ENCODE data around the gene STARD5. TPM values are rescaled to one million over a fixed set of nuclear protein-coding genes. Genes with fewer than 3 reads are reported as not detected.

STARD5 gene
- total RNA-seq, 1 experiment from 2014 or later, result 3.4 TPM

- no peak for TF ChIP-seq CTCF (IDR thresholded peaks at IDR 0.05; ENCODE audit: unreplicated experiment)
- intact Hi-C loops (cut with micrococcal nuclease), result loop anchor here (1.0 to 2.0 kb wide), 2 partner anchors 41 to 62 kb away; no protein-coding TSS in a partner anchor
- H3K27me3 Mint-ChIP-seq (ENCODE audit: insufficient read depth, unreplicated experiment), result no peaks in the 10 kb centered on the region
- peaks cover 24% of the 10 kb centered on the region for H3K4me1 Mint-ChIP-seq (ENCODE audit: insufficient read depth, unreplicated experiment)
- H3K4me3 Mint-ChIP-seq (ENCODE audit: unreplicated experiment), result no peak overlapping the region
- no peaks in the 10 kb centered on the region for H3K36me3 Mint-ChIP-seq (ENCODE audit: insufficient read depth, unreplicated experiment)
- H3K27ac Mint-ChIP-seq (ENCODE audit: low read depth, unreplicated experiment), result peak overlapping the region; percentile 31
- CTCF ChIA-PET, result interaction anchor here (0.7 to 1.6 kb wide), 6 partner anchors 11 to 452 kb away, joined by 3 to 6 read pairs (median 3); no protein-coding TSS in a partner anchor
- POLR2A ChIA-PET, result interaction anchor here (0.7 to 2.7 kb wide), 9 partner anchors 11 to 56 kb away, joined by 3 to 11 read pairs (median 3); partner anchors contain the start of gene STARD5
- no TSS peak for BruUV-seq (replicated peaks)
- DNase-seq (ENCODE audit: unreplicated experiment), result peak; percentile 91
- H3K9me3 Mint-ChIP-seq (ENCODE audit: unreplicated experiment), result no peaks in the 10 kb centered on the region
These were observed 14.4 kb upstream of the STARD5 start for GRCh38 chr15:81338170-81339007.

- ChIA-PET CTCF (interaction anchor here (1.1 to 3.2 kb wide), 2 partner anchors 62 to 71 kb away, joined by 5 to 12 read pairs; no protein-coding TSS in a partner anchor), POLR2A (interaction anchor here (0.7 to 2.7 kb wide), 5 partner anchors 10 to 57 kb away, joined by 3 to 11 read pairs (median 3); partner anchors contain the start of gene STARD5)
- H3K27me3 Mint-ChIP-seq (ENCODE audit: insufficient read depth, unreplicated experiment), result no peaks in the 10 kb centered on the region
- no TSS peak for BruUV-seq (replicated peaks)
- no peak for DNase-seq (ENCODE audit: unreplicated experiment)
- no peaks in the 10 kb centered on the region for H3K9me3 Mint-ChIP-seq (ENCODE audit: unreplicated experiment)
- no peak for TF ChIP-seq CTCF (IDR thresholded peaks at IDR 0.05; ENCODE audit: unreplicated experiment)
- peak overlapping the region; percentile 31 for H3K27ac Mint-ChIP-seq (ENCODE audit: low read depth, unreplicated experiment)
- H3K4me3 Mint-ChIP-seq (ENCODE audit: unreplicated experiment), result no peak overlapping the region
- H3K4me1 Mint-ChIP-seq (ENCODE audit: insufficient read depth, unreplicated experiment), result peaks cover 24% of the 10 kb centered on the region
- intact Hi-C loops (cut with micrococcal nuclease), result loop anchor here (1.0 to 2.0 kb wide), 2 partner anchors 40 to 63 kb away; no protein-coding TSS in a partner anchor
- H3K36me3 Mint-ChIP-seq (ENCODE audit: insufficient read depth, unreplicated experiment), result no peaks in the 10 kb centered on the region
These were observed 13.8 kb upstream of the STARD5 start for GRCh38 chr15:81337713-81338157.

GRCh38 chr15:81337241-81337640 lies 13.3 kb upstream of the STARD5 start:
- intact Hi-C loops (cut with micrococcal nuclease), result no loop called here
- BruUV-seq (replicated peaks), result no TSS peak
- DNase-seq (ENCODE audit: unreplicated experiment), result no peak
- Mint-ChIP-seq H3K4me3 (ENCODE audit: unreplicated experiment) (no peak overlapping the region), H3K9me3 (ENCODE audit: unreplicated experiment) (no peaks in the 10 kb centered on the region), H3K27ac (ENCODE audit: low read depth, unreplicated experiment) (no peak overlapping the region), H3K27me3 (ENCODE audit: insufficient read depth, unreplicated experiment) (no peaks in the 10 kb centered on the region), H3K4me1 (ENCODE audit: insufficient read depth, unreplicated experiment) (peaks cover 24% of the 10 kb centered on the region), H3K36me3 (ENCODE audit: insufficient read depth, unreplicated experiment) (no peaks in the 10 kb centered on the region)
- POLR2A ChIA-PET, result interaction anchor here (1.0 to 2.7 kb wide), 4 partner anchors 10 to 42 kb away, joined by 3 to 11 read pairs (median 4); partner anchors contain the start of gene STARD5
- TF ChIP-seq CTCF (IDR thresholded peaks at IDR 0.05; ENCODE audit: unreplicated experiment), result no peak
- CTCF ChIA-PET, result interaction anchor here (3.2 kb wide), 1 partner anchor 62 kb away, joined by 12 read pairs; no protein-coding TSS in a partner anchor

- Mint-ChIP-seq H3K4me1 (ENCODE audit: insufficient read depth, unreplicated experiment) (peaks cover 24% of the 10 kb centered on the region), H3K4me3 (ENCODE audit: unreplicated experiment) (no peak overlapping the region), H3K27ac (ENCODE audit: low read depth, unreplicated experiment) (no peak overlapping the region), H3K9me3 (ENCODE audit: unreplicated experiment) (no peaks in the 10 kb centered on the region), H3K36me3 (ENCODE audit: insufficient read depth, unreplicated experiment) (no peaks in the 10 kb centered on the region), H3K27me3 (ENCODE audit: insufficient read depth, unreplicated experiment) (no peaks in the 10 kb centered on the region)
- peak; percentile 57 for DNase-seq (ENCODE audit: unreplicated experiment)
- no TSS peak for BruUV-seq (replicated peaks)
- CTCF ChIA-PET, result interaction anchor here (1.6 to 3.2 kb wide), 2 partner anchors 61 to 70 kb away, joined by 6 to 12 read pairs; no protein-coding TSS in a partner anchor
- intact Hi-C loops (cut with micrococcal nuclease), result loop anchor here (1.0 kb wide), 1 partner anchor 61 kb away; no protein-coding TSS in a partner anchor
- POLR2A ChIA-PET, result interaction anchor here (0.6 to 1.1 kb wide), 2 partner anchors 9 to 1459 kb away, joined by 5 to 6 read pairs; no protein-coding TSS in a partner anchor
- TF ChIP-seq CTCF (IDR thresholded peaks at IDR 0.05; ENCODE audit: unreplicated experiment), result peak; percentile 14
These were observed 12.6 kb upstream of the STARD5 start for GRCh38 chr15:81336568-81336967.
